ENCODE data around the gene GUCY1B1.
"Not testable (repeated sequence)": the region's sequence is repeated elsewhere in the genome, so short reads cannot be mapped to it uniquely, and the experiment has no call there.

GUCY1B1 gene

DNA sequence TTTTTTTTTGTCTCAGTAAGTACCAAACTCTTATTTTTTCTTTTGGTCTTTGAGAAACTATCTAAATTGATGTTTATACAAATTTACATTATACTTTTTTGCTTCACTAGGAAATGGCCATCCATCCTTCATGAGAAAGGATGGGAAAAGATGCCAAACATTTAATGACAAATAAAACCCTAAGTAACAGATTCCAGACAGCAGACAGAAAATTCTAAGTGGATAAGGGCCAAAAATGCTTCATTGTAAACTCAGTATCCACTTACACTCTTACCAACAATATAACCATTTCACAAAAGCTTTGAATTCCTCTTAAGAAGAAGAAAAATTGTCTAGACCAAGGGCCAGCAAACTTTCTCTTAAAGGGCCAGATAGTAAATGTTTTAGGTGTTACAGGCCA, 3.5 kb downstream of the GUCY1B1 start:
- no peak for DNase-seq

DNA sequence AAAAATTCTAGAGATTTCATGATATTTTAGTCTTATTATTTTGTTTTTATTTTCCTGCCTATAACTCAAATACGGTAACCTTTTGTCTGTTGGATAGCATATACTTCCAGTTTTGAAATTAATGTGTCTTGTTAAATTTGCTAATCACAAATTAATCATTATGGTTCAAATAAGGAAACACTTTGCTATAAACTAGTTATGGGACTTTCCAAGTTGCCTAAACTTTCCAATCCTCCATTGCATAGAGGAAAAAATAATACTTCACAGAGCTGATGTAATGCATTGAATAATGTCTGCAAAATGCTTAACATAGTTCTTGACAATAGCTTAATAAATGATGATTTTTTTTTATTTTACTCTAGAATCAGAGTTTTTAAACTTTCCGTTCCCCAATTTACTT, 4.7 kb downstream of the GUCY1B1 start:
- no peak for DNase-seq

DNA sequence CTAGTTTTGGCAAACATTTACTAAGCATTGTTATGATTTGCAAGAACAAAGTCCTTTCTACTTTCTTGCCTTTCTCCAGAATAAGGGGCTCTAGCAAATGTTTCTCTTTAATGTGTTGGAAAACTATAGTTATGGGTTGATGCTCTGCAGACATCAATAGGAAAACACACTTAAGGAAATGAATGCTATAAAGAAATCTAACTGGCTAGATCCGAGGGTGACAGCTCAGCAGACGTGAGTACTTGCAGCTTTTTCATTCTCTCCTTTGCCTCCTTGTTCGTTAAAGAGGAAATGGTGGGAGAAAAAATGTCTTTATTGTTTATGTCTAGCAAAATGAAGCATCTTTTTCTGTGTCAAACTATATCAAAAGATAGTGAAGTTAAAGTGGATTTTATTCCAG, 6.3 kb downstream of the GUCY1B1 start:
- DNase-seq, result no peak

DNA sequence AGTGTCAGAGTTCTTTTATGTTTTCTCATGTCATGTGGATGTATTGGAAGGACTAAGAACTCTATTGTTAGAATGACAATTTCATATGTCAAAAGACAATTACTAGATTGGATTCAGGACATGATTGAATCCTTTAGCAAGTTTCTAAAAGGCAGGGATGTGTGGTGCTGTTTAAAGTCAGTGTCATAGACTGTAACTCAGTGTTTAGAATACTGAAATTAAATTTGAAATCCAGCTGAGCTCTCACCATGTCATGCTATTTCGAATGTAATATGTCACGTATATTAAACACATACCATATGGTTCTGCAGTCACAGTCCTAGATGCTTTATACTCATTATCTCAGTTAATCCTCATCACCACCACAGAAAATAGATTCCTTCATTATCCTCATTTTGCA, 7.8 kb downstream of the GUCY1B1 start:
- no peak for DNase-seq

DNA sequence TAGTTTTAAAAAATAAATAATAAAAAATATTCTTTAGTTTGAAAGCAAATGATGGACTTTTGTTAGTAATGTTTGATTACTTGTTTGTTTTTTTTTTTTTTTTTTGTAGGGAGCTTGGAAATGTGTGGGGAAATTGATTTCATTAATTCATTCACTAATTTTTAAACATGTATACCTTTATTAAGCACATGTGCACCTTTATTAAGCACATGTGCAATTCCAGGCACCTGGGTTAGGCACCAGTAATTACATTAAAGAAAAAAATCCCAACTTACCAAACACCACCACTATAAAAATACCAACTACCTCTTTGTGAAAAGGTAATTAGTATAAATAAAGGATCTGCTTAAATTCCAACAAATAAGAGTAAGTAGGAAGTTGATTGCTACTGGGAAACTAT, 9.5 kb downstream of the GUCY1B1 start:
- no peak for DNase-seq

DNA sequence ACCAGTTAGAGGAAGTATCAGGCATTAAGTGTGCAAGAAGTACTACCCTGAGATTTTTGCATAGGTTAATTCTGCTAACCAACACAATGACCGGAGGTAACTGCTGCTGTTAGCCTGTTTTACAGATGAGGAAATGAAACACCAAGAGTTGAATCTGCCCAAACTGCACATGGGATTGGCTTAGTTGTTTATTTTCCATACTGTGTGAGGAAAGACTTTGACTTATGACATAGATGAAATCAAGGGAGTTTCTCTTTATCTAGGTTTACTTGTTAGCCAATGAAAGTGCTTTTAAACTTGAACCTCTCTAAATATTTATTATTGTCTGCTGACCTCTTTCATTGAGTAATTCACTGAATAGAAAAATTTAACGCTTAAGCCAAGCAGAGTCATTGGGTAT, 10.3 kb downstream of the GUCY1B1 start:
- no peak for DNase-seq

DNA sequence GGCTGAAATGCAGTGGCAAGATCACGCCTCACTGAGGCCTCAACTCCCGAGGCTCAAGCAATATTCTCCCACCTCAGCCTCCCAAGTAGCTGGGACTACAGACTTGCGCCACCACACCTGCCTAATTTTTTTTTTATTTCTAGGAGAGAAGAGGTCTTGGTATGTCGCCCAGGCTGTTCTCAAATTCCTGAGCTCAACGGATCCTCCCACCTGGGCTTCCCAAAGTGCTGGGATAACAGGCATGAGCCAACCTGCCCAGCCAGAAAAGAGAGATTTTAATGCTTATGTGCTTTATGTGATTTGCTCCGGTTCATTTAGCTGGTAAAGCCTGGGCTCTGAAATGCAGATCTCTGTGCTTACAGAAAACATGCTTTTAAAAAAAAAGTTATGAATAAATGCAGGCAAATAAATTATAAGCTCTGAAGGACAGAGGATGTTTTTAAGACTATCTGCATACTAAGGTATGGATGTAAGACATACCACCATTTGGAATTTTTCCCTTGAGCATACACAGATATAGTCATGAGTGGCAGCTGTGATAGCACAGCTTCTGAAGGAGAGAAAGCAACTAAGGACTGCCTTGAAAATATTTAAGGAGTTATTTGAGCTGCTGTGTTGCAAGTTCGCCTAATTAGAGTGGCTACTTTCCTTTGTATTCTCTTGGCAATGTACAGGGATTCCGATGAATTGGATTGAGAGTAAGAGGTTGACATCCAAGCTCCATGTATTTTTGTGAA, 13.8 kb downstream of the GUCY1B1 start:
- DNase-seq, result no peak

DNA sequence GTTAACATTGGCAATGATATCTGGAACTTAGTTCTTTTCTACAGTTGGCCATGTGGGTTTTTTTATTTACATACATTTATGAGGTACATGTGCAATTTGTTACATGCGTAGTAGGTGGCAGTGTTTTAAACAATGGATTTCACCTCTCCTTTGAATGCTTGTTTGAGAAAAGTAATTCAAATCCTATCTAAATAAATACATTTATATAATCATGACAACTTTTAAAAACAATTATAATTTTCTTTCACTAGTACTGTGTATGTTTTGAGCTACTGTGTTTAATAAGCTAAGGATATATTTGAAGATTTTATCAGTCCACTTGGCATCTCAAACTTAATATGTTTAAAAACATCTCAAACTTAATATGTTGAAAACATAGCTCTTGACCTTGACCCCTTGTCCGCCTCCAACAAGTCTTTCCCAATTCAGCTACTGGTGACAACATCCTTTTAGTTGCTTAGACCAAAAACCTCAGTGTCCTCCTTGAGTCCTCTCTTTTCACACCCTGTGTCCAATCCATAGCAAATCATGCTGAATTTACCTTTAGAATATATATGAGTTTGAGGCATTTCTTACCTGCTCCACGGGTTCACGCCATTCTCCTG, 14.5 kb downstream of the GUCY1B1 start:
- no peak for DNase-seq

DNA sequence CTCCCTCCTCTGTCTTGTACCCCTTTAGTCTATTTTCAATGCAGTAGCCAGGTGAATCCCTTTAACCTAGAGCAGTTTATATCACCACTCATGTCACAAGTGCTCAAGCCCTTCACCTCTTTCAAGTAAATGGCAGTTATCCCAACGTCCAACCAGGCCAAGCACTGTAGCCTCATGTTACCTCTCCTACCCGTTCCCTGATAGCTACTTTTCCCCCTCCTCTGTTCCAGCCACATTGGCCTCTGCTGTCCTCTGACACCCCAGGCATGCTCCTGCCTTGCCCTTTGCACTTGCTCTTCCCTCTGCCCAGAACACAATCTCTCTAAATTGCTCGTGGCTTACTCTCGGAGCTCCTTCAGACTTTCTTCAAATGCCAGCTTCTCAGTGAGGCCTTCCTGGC, 15.2 kb downstream of the GUCY1B1 start:
- no peak for DNase-seq

DNA sequence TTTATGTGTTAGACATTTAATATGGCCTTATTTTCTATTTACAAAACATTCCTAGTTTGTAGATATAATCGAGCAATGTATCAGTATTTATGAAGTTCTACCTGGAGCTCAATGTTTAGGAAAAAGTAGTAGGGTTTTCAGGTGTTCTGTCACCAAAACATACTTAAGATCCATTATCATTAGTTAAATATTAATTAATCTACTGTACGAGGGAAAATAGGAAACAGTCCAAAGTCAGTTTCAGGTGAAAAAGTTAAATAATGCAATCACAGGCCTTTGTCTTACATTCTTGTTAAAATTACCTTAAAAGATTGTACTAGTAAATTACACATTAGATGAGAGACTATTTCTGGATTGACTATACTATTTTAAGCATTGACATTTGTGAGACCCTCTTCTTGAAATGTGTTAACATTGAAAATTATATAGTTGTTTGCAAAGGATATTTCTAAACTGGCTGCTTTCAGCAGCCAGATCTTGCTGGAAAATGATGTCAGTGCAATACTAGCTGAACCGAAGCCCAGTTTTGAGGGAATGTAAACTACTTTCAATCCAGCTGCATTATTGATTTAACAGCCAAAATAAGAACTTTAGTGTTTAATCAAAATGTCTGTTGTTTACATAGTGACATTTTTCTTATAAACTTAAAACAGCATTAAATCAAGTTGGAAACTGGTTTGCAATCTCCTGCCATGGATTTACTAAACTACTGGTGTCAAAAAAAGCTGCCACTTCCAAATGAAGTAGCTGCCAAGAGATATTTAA, 19.3 kb downstream of the GUCY1B1 start:
- DNase-seq, result no peak

DNA sequence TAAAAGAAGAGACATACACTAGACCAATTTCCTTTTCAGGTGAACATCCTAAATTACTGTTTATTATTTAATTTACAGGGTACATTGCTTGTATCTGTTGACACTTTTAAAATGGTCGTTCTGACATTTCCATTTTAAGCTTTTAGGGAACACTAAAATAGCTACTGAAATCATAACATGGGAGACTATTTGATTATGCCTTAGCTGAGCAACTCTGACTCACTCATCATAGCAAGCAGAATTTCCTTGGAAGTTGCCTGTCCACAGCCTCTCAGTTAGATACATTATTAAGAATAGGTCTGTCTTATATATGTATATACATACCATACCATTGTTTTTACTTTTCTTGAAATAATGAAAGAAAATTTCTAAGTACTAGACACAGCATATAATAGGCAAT, 22.0 kb downstream of the GUCY1B1 start:
- no peak for DNase-seq

DNA sequence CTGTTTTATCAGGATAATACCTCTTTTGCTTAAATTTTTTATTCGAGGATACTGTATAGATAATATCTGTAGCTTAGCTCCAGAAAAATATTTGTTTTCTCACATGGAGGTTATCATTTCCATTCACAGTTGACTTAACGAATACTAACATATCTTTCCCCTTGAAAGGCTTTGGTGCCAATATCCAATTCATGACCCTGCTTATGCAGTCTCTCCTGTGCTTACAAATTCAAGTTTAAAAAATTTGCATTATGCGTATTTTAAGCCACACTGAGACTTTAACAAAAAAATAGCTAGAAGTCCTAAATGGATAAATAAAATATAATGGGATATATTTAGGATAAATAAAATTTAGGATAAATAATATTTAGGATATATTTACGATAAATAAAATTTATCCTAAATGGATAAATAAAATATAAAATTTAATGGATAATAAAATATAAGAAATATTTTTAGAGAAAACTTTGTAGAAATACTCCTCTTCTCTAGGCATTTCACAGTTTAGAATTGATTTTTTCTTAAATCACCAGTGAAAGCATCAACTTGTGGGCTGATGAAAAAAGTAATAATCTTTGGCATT, 22.5 kb downstream of the GUCY1B1 start:
- no peak for DNase-seq

DNA sequence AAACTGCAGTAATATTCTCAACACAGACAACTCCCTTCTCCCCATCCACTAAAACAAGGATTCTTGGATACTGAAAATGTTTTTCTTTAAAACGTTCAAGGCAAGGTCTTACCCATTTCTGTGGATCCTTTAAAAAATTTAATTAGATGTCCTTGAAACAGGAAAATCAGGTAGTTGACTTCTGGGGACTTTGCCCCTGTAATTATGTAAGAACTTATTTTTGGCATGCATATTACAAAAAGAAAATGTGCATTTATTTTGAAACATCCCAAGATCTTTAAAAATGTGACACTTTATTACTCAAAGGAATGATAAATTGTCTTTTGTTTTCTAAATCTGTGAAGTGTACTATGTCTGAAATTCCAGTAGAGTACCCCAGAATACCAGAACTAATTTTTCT, 25.8 kb downstream of the GUCY1B1 start:
- no peak for DNase-seq

DNA sequence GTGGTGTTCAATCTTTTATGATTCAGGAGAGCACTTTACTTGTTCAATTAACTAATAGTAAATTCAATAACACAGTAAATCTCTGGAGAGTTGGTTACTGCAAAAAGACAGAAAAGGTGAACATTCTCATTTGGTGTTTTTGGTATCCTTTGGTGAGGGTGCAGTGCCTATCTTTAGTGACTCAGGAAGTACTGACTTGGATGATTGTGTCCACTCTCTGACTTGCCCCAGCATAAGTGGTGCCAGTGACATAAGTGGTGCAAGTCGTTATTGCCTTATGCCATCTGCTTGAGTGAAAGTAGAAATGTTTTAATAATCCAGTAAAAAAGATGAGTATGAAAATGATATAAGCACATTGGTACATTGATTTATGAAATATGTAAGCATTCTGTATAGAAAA, 27.0 kb downstream of the GUCY1B1 start:
- no peak for DNase-seq

DNA sequence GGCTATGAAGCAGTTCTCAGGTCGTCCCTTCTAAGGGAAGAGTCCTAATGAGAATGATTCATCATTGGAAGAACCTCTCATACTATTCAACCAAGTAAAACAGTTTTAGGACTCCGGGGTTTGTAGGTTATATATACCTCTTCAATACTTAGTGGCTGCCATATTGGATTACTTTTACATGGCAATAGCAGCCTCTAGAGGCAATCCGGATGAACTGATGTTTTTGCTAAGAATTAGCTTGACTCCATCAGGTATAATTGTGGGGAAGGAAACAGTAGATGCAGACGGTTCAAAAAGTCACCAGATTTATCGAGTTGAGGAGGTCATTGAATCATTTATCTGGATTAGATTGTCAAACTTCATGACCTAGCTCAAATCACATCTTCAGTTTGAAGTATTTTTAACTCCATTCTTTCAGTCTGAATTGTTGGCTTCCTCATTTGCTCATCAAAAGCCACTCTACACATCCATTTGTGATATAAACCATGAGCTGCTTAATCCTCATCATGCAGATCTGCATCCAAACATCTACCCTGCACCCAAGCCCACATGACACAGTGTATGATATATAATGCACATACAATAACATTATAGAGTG, 28.4 kb downstream of the GUCY1B1 start:
- DNase-seq, result peak; percentile 33

DNA sequence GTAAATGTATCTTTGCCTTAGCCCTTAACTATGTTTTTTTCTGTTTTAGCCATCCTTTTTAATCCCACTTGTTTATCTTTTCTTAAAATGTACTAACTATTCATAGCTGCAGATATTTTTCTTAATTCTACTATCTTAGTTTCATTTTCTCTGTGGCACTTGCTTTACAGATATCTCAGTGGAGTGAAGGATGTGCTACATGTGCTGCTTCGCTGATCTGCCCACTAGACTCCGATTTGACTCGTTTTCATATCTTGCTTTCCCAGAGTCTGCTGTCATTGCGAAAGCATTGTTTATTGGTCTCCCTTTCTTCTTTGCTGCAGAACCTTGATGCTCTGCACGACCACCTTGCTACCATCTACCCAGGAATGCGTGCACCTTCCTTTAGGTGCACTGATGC, 30.6 kb downstream of the GUCY1B1 start:
- DNase-seq, result no peak

DNA sequence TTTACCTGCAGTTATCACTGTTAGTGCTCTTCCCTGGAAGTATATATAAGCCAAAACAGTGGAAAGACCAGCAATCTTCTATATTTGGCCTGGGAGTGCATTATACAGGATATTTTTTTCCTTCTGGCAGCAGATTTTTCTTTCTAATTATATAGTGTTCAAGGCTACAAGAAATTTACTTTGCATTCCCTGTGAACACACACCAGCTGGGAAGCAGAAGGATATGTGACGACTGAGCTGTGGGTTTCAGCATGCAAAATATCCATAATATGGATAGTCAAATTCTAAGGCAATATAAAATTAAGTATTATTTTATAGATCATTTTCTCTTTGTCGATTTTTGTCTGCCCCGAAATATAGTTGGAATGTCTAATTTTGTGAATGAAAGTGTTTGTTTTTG, 31.2 kb downstream of the GUCY1B1 start:
- no peak for DNase-seq

DNA sequence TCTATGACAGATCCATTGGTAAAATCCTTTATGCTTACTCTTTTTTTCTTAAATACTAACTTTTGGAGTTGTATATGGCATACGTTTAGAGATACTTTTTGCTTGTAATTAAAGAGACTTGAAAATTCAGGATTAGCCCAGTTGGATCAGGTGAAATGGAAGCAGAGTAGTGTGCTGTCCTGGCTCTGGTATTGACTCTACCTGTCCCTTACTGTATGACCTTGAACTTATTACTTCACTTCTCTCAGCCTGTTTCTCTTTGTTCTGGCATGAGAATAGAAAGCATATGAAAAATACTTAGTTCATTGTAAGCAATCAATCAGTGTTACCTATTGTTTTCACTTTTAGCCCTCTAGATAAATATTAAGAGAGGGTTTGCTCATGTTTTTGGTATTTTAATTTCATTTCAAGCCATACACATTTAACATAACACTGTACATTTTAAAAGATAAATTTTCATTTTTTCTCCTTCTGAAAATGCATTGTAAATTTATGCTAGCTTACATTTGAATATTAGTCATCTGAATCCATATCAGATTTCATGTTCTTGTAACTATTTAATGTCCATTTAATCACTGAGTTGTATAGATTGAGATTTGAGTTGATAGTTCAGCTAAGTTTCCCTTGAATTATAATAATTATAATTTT, 35.9 kb downstream of the GUCY1B1 start:
- DNase-seq, result no peak

DNA sequence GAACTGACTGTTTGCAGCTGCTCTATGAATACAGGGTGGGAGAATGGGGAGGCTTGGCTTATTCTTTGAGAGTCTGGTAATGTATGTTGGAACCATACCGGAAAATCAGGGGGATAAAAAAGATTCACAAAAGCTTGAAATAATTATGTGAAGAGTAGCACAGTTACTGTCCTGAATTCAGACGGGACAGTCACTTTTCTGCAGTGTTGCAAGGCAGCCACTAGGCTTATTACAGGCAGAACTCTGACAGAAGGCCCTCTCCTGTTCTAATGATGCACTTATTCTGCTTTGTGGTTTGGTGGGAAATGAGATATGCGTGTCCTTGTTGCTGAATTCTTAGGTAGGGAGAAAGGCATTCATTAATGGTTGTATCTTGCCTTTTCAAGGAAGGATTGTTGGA, 37.2 kb downstream of the GUCY1B1 start:
- no peak for DNase-seq

DNA sequence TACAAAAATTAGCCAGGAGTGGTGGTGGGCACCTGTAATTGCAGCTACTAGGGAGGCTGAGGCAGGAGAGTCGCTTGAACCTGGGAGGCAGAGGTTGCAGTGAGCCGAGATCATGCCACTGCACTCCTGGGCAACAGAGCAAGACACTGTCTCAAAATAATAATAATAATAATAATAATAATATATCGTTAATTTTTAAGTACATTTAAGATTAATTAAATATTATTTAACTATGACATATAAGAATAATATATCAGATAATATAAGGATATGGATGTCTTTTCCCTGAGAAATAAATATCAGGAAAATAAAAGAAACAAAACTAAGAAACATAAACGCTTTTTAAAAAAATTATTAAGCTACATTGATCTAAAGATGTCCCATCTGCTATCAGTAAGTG, 38.8 kb downstream of the GUCY1B1 start:
- DNase-seq, result not testable (repeated sequence)

DNA sequence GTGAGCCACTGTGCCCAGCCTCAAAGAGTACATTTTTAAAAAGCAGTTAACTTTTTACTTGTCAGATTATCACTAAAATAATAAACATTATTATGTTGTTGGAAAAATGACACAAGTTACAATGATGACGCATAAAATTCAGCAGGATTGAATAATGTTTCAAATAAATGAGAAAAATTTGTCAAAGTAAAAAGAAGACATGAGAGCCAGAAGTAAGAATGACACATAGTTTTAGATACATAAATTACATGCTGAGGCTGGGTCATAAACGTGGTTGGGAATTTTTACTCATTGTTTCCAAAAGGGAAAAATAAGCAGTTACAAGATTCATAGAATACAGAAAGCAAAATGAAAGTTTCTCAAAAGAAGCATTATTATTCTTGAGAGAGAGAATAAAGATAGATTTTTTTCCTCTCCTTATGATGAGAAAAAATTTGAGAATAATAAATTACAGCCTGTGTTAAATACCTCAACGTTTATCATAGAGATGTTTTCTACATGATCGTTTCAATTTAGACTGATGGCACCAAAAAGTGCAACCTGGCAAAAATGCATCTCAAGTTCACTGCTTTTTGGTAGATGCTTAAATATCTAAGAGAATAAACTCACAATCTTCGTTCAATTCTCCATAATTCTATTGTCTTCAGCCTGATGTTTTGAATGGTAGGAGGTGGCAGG, 40.4 kb downstream of the GUCY1B1 start:
- DNase-seq, result no peak

DNA sequence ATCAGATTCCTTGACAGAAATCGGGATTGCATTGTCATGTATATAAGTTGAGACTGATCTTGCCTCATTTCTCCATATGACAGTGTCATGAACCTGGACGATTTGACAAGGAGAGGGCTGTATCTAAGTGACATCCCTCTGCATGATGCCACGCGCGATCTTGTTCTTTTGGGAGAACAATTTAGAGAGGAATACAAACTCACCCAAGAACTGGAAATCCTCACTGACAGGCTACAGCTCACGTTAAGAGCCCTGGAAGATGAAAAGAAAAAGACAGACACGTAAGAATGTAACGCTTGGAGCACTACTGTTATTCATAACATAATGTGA, 40.9 kb downstream of the GUCY1B1 start:
- no peak for DNase-seq
